Bronchial epithelial cell (primary cell): Measurements from ENCODE around the gene SGTB. TPM values are rescaled to one million over a fixed set of nuclear protein-coding genes. Genes with fewer than 3 reads are reported as not detected.

Experiments used
- DNase-seq: peaks from one replicate; pipeline ENCODE4 v3.0.0-alpha.2; 2010; ENCODE audit warnings: low read depth
- FAIRE-seq: peaks from 2 replicates; lab custom pipeline; 2011; peaks lifted over from hg19 to GRCh38; lab: Jason Lieb, UNC
- H3K27me3 ChIP-seq: 2 replicates; pipeline ENCODE4 v1.5.1; 2011; ENCODE audit warnings: low read length; ENCODE audit not compliant: control insufficient read depth, insufficient read depth
- H3K36me3 ChIP-seq: 2 replicates; pipeline ENCODE4 v1.5.1; 2011; ENCODE audit warnings: low read length; ENCODE audit not compliant: control insufficient read depth, insufficient read depth
- H3K4me3 ChIP-seq: 2 replicates; pipeline ENCODE4 v1.5.1; 2011; ENCODE audit warnings: mild to moderate bottlenecking, low read depth, low read length, control low read depth
- total RNA-seq: library from RNA; depleted of rRNA; stranded (reverse); fragments of >200 nt; gene quantifications from 2 replicates; pipeline ENCODE4 v1.2.1, GENCODE V29; 2014
- TF ChIP-seq, protein P1 (sequence below): IDR thresholded peaks from 2 replicates; pipeline ENCODE4 v1.5.1; 2011; ENCODE audit warnings: mild to moderate bottlenecking, moderate library complexity, low read length, control low read depth, inconsistent platforms; ENCODE audit not compliant: insufficient read depth, severe bottlenecking

SGTB gene, protein sequence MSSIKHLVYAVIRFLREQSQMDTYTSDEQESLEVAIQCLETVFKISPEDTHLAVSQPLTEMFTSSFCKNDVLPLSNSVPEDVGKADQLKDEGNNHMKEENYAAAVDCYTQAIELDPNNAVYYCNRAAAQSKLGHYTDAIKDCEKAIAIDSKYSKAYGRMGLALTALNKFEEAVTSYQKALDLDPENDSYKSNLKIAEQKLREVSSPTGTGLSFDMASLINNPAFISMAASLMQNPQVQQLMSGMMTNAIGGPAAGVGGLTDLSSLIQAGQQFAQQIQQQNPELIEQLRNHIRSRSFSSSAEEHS
- total RNA-seq = 12.9 and 22.5 TPM in 2 replicates

DNA sequence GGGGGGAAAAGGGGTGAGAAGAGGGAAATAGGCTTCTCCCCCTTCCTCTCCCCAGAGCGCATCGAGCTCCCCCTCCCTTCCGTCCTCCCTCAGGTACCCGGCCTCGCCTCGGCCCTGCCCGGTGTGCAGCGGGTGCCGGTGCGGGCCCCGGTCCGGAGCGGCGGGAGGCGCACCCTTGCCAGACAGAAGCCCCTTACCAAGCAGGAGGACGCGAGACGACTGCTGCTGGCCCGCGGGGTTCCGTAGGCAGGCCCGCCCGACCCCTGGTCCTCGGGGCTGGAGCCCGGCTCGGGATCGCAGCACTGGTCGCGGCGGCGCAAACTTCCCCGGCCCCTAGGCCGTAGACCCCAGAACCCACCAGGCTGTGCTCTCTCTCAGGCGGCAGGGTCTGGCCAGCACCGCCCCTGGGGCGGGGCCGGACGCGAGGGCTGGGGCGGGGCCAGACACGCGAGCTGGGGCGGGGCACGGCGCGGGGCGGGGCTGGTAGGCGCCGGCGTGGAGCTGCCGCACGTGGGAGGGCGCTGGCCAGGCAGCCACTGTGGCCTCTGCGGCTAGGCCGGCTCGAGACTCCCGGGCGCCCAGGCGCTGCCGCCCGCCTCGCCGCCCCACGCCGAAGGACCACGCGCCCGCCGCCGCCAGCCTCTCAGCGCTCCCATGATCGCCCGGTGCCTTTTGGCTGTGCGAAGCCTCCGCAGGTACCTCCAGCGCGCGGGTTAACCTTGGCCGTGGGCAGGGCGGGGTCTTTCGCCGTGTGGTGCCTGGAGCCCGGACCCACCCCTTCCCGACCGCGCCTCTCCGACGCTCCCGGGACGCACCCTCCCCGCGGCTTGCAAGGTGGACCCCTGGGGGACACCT, at the start of gene SGTB, which contains the start of gene NLN:
Gene SGTB (minus strand): TSS at position 390 of the 855 bp plus-strand sequence. CDS start 1,302 bp downstream, outside the sequence.
Gene NLN (plus strand): TSS at position 486 of the 855 bp plus-strand sequence. CDS start 169 bp downstream, at position 655.
- Histone ChIP-seq H3K27me3 (no peaks in the 10 kb centered on the region), H3K36me3 (no peaks in the 10 kb centered on the region), H3K4me3 (peak within 1 kb of the TSS; percentile 97)
- FAIRE-seq (no peak), DNase-seq (peak; percentile 30)
- TF ChIP-seq, protein P1, sequence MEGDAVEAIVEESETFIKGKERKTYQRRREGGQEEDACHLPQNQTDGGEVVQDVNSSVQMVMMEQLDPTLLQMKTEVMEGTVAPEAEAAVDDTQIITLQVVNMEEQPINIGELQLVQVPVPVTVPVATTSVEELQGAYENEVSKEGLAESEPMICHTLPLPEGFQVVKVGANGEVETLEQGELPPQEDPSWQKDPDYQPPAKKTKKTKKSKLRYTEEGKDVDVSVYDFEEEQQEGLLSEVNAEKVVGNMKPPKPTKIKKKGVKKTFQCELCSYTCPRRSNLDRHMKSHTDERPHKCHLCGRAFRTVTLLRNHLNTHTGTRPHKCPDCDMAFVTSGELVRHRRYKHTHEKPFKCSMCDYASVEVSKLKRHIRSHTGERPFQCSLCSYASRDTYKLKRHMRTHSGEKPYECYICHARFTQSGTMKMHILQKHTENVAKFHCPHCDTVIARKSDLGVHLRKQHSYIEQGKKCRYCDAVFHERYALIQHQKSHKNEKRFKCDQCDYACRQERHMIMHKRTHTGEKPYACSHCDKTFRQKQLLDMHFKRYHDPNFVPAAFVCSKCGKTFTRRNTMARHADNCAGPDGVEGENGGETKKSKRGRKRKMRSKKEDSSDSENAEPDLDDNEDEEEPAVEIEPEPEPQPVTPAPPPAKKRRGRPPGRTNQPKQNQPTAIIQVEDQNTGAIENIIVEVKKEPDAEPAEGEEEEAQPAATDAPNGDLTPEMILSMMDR = no peak

DNA sequence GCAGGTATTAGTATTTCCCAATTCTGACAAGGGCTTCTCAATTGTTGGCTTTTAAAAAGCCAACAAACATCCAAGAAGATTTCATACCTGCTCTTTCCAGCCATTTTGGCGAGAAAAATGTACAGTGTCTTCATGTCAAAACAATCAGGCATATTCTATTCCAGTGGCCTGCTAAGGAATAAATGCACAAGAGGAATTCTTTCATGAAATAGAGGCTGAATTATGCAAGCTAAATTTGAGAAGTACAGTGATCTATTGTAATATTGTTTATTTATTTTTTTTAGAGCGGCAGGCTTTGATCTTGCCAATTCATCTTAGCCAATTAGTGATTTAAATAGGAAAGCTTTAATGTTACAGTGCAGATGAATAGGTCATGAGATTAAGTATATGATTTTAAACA, 49.4 kb upstream of the SGTB start:
- TF ChIP-seq, protein P1 = no peak
- FAIRE-seq (no peak), DNase-seq (no peak)
- H3K36me3 ChIP-seq = peaks cover 6% of the 10 kb centered on the region
- H3K27me3 ChIP-seq = no peaks in the 10 kb centered on the region
- H3K4me3 ChIP-seq = no peak overlapping the region

DNA sequence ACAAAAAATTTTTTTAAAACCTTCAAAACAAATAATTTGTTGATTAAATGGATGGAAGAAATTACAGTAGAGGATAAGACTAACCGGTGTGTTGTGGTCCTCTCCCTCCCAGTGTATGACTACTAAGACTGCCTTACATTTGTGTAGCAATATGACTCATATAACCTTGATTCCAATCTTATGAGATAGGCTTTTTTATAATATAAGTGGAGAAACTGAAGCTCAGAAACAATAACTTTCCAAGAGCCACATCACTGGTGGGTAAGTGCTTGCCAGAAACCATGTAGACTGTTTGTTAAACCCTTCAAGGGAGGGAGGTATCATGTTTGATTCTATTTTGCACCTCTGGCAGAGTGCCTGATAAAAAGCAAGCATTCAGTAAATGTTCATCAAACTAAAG, 47.6 kb upstream of the SGTB start:
- TF ChIP-seq, protein P1 = no peak
- Histone ChIP-seq H3K36me3 (peaks cover 7% of the 10 kb centered on the region), H3K27me3 (no peaks in the 10 kb centered on the region), H3K4me3 (no peak overlapping the region)
- FAIRE-seq = no peak
- peak; percentile 88 for DNase-seq

DNA sequence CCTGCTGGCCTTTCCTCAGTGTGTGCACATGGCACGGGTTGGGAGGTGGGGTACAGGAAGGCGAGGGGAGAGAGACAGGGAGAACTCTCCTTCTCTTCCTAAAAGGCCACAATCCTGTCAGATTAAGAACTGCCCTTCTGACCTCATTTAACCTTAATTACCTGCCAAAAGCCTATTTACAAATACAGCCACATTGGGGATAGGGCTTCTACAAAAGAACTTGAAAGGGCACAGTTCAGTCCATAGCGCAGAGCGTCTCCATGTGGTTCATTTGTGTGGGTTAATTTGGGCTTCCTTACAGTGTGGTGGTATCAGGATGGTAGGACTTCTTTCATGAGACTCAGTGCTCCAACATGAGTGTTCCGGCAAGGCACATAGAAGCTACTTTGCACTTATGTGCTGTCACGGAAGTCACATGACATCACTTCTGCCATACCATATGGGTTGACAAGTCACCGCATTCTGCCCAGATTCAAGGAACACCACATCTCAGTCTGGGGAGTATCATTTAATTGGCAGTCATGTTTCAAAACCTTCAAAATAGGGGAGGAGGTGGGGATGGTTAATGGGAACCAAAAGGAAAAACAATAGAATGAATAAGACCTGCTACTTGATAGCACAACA, 46.9 kb upstream of the SGTB start:
- TF ChIP-seq, protein P1 = no peak
- DNase-seq = no peak
- no peak for FAIRE-seq

DNA sequence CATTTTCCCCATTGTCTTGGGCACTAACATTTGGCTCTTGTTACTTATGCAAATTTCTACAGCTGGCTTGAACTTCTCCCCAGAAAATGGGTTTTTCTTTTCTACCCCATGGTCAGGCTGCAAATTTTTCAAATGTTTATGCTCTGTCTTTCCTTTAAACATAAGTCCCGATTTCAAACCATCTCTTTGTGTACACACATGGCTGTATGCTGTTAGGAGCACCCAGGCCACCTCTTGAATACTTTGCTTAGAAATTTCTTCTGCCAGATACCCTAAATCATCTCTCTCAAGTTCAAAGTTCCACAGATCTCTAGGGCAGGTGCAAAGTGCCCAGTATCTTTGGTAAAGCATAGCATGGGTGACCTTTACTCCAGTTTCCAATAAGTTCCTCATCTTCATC, 45.7 kb upstream of the SGTB start:
- no peak for DNase-seq
- Histone ChIP-seq H3K4me3 (no peak overlapping the region), H3K27me3 (no peaks in the 10 kb centered on the region), H3K36me3 (peaks cover 8% of the 10 kb centered on the region)
- FAIRE-seq = no peak
- TF ChIP-seq, protein P1 = no peak

More for the DNA sequence above, 46.9 kb upstream of the SGTB start:
- Histone ChIP-seq H3K27me3 (no peaks in the 10 kb centered on the region), H3K4me3 (no peak overlapping the region), H3K36me3 (peaks cover 7% of the 10 kb centered on the region)
